Gastroesophageal sphincter (tissue), 4 donors: ENCODE data around the gene SAYSD1. TPM values are rescaled to one million over a fixed set of nuclear protein-coding genes. Genes with fewer than 3 reads are reported as not detected.

ENCODE experiments used
- ATAC-seq: fragments of 150-250 bp; one replicate; pipeline ENCODE4 v1.9.1; 2016; ENCODE audit warnings: mild to moderate bottlenecking, moderate library complexity
- H3K27ac ChIP-seq, 4 donors: fragments of 200-600 bp; sonication (generic) in 3 of 4; 1 replicate in 3 of 4; 2 replicates in 1 of 4; pipeline ENCODE4 v1.5.1; 2016 to 2019
- H3K27me3 ChIP-seq: fragments of 200-600 bp; sonication (generic); one replicate; pipeline ENCODE4 v1.5.1; 2019
- H3K36me3 ChIP-seq, 2 donors: fragments of 200-600 bp; sonication (generic); one replicate each; pipeline ENCODE4 v1.5.1; 2019; ENCODE audit warnings: control low read depth in 1 of 2
- H3K4me1 ChIP-seq, 3 donors: fragments of 200-600 bp; sonication (generic); 1 replicate in 2 of 3; 2 replicates in 1 of 3; pipeline ENCODE4 v1.5.1; 2016 to 2019; ENCODE audit warnings: control low read depth in 2 of 3
- H3K4me3 ChIP-seq, 2 donors: fragments of 200-600 bp; sonication (generic); one replicate each; pipeline ENCODE4 v1.5.1; 2019; ENCODE audit warnings: mild to moderate bottlenecking in 1 of 2, moderate library complexity in 1 of 2
- H3K9me3 ChIP-seq, 3 donors: fragments of 200-600 bp; sonication (generic); one replicate each; pipeline ENCODE4 v1.5.1; 2017 to 2019; ENCODE audit warnings: control low read depth in 2 of 3
- CTCF ChIP-seq, 4 experiments: fragments of 200-600 bp in 2 of 4; fragments of 450-650 bp in 2 of 4; sonication (generic) in 1 of 4; IDR thresholded peaks; one replicate each; pipeline ENCODE4 v1.5.1; 2017 to 2019; ENCODE audit warnings: antibody characterized with exemption in 4 of 4, mild to moderate bottlenecking in 2 of 4, moderate library complexity in 2 of 4
- EP300 ChIP-seq: sonication (generic); formaldehyde crosslinking; IDR thresholded peaks from one replicate; pipeline ENCODE4 v1.6.1; 2017; ENCODE audit warnings: antibody characterized with exemption, mild to moderate bottlenecking
- POLR2A ChIP-seq, 2 donors: fragments of 450-650 bp; IDR thresholded peaks; one replicate each; pipeline ENCODE4 v1.6.1; 2017; ENCODE audit warnings: antibody characterized with exemption in 2 of 2, mild to moderate bottlenecking in 2 of 2, moderate library complexity in 1 of 2
- POLR2AphosphoS5 ChIP-seq: sonication (generic); formaldehyde crosslinking; IDR thresholded peaks from one replicate; pipeline ENCODE4 v1.6.1; 2017; ENCODE audit warnings: antibody characterized with exemption
- WGBS, 2 donors: methylation state at CpG; one replicate each; pipeline ENCODE4 v1.1.5; 2018; ENCODE audit warnings: low coverage in 1 of 2; 5-methylcytosine and 5-hydroxymethylcytosine counted together
- total RNA-seq, 4 donors: library from RNA; depleted of rRNA; stranded (reverse); fragments of >200 nt; gene quantifications; one replicate each; pipeline ENCODE4 v1.1.0, GENCODE V29; 2016

Gene SAYSD1
- total RNA-seq, 4 donors from 2014 or later = 16.4 to 23.2 (median 20.7) TPM

GRCh38 chr6:39059496-39060310 is 55.3 kb downstream of the SAYSD1 start:
- ATAC-seq = no peak
- TF ChIP-seq POLR2AphosphoS5 = no peak
- TF ChIP-seq POLR2A (IDR thresholded peaks at IDR 0.05) = no peak
- TF ChIP-seq EP300 = no peak
- no peak for TF ChIP-seq CTCF (IDR thresholded peaks at IDR 0.05)
- whole genome bisulfite sequencing, 2 donors = 34 to 47% methylated on average over 3 to 5 of the region's 14 CpGs

GRCh38 chr6:39058471-39059147 is 56.4 kb downstream of the SAYSD1 start:
- no peak overlapping the region for H3K4me3 ChIP-seq
- no peak for TF ChIP-seq EP300
- no peak for TF ChIP-seq POLR2A (IDR thresholded peaks at IDR 0.05)
- TF ChIP-seq CTCF (IDR thresholded peaks at IDR 0.05) = no peak
- no peak for TF ChIP-seq POLR2AphosphoS5
- WGBS, 2 donors = 60 to 100% methylated on average over 1 of the region's 6 CpGs
- H3K4me1 ChIP-seq = no peaks in the 10 kb centered on the region
- H3K27me3 ChIP-seq = peaks cover 50% of the 10 kb centered on the region
- no peaks in the 10 kb centered on the region for H3K36me3 ChIP-seq
- ATAC-seq = no peak
- no peaks in the 10 kb centered on the region for H3K9me3 ChIP-seq
- no peak overlapping the region for H3K27ac ChIP-seq

More at GRCh38 chr6:39059496-39060310, 55.3 kb downstream of the SAYSD1 start:
- H3K27ac ChIP-seq = no peak overlapping the region
- H3K36me3 ChIP-seq = no peaks in the 10 kb centered on the region
- H3K4me3 ChIP-seq = no peak overlapping the region
- peaks cover 43% of the 10 kb centered on the region for H3K27me3 ChIP-seq
- H3K4me1 ChIP-seq = no peaks in the 10 kb centered on the region
- H3K9me3 ChIP-seq = no peaks in the 10 kb centered on the region

- no peak for ATAC-seq
- no peak overlapping the region for H3K27ac ChIP-seq
- H3K9me3 ChIP-seq = no peaks in the 10 kb centered on the region
- no peak for TF ChIP-seq POLR2AphosphoS5
- no peak for TF ChIP-seq POLR2A (IDR thresholded peaks at IDR 0.05)
- TF ChIP-seq CTCF (IDR thresholded peaks at IDR 0.05) = no peak
- no peak for TF ChIP-seq EP300
- no peaks in the 10 kb centered on the region for H3K4me1 ChIP-seq
- H3K27me3 ChIP-seq = peaks cover 60% of the 10 kb centered on the region
- no peaks in the 10 kb centered on the region for H3K36me3 ChIP-seq
- WGBS, 2 donors = 62 to 67% methylated on average over 2 to 7 of the region's 17 CpGs
- H3K4me3 ChIP-seq = no peak overlapping the region
Measured at GRCh38 chr6:39057251-39058155, 57.5 kb downstream of the SAYSD1 start.

GRCh38 chr6:39056681-39057080 is 58.3 kb downstream of the SAYSD1 start:
- 83 to 84% methylated on average over 6 to 8 of the region's 9 CpGs for WGBS, 2 donors
- Histone ChIP-seq H3K36me3 (no peaks in the 10 kb centered on the region), H3K4me3 (no peak overlapping the region), H3K27me3 (peaks cover 60% of the 10 kb centered on the region), H3K9me3 (no peaks in the 10 kb centered on the region), H3K4me1 (no peaks in the 10 kb centered on the region), H3K27ac (no peak overlapping the region)
- ATAC-seq = no peak
- TF ChIP-seq POLR2AphosphoS5 = no peak

GRCh38 chr6:39056191-39056590 is 58.8 kb downstream of the SAYSD1 start:
- ATAC-seq = no peak
- H3K9me3 ChIP-seq = no peaks in the 10 kb centered on the region
- H3K4me1 ChIP-seq = no peaks in the 10 kb centered on the region
- peaks cover 64% of the 10 kb centered on the region for H3K27me3 ChIP-seq
- H3K27ac ChIP-seq = no peak overlapping the region
- H3K4me3 ChIP-seq = no peak overlapping the region
- TF ChIP-seq POLR2AphosphoS5 (no peak), POLR2A (IDR thresholded peaks at IDR 0.05) (no peak), CTCF (IDR thresholded peaks at IDR 0.05) (no peak)
- WGBS, 2 donors = 96 to 100% methylated on average over 1 to 5 of the region's 5 CpGs
- no peaks in the 10 kb centered on the region for H3K36me3 ChIP-seq
